ENCODE data around the gene ZNF205. TPM values are rescaled to one million over a fixed set of nuclear protein-coding genes. Genes with fewer than 3 reads are reported as not detected.

Gene ZNF205
- total and polyA plus RNA-seq, 2 of the 8 experiments (the other 6 are each of a cell fraction or from before 2014, with no cell fraction given) = 19.1 to 19.9 TPM

DNA sequence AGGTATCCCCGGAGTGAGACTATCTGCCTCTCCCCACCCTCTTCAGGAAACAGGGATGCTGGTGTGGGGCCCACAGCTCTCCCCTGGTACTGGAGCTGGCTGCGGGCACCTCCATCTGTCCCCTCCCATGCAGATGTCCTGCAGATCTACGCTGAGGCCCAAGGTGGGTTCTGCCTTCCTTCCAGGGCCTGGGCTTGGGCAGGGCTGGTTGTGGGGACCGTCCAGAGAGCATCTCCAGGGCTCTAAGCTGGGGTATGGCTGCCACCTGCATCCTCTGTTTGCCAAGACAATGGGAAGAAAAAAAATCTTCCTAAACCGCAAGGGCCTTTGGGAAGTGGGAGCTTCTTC is 35.3 kb downstream of the ZNF205 start (continued):
- TF ChIP-seq, protein P1, sequence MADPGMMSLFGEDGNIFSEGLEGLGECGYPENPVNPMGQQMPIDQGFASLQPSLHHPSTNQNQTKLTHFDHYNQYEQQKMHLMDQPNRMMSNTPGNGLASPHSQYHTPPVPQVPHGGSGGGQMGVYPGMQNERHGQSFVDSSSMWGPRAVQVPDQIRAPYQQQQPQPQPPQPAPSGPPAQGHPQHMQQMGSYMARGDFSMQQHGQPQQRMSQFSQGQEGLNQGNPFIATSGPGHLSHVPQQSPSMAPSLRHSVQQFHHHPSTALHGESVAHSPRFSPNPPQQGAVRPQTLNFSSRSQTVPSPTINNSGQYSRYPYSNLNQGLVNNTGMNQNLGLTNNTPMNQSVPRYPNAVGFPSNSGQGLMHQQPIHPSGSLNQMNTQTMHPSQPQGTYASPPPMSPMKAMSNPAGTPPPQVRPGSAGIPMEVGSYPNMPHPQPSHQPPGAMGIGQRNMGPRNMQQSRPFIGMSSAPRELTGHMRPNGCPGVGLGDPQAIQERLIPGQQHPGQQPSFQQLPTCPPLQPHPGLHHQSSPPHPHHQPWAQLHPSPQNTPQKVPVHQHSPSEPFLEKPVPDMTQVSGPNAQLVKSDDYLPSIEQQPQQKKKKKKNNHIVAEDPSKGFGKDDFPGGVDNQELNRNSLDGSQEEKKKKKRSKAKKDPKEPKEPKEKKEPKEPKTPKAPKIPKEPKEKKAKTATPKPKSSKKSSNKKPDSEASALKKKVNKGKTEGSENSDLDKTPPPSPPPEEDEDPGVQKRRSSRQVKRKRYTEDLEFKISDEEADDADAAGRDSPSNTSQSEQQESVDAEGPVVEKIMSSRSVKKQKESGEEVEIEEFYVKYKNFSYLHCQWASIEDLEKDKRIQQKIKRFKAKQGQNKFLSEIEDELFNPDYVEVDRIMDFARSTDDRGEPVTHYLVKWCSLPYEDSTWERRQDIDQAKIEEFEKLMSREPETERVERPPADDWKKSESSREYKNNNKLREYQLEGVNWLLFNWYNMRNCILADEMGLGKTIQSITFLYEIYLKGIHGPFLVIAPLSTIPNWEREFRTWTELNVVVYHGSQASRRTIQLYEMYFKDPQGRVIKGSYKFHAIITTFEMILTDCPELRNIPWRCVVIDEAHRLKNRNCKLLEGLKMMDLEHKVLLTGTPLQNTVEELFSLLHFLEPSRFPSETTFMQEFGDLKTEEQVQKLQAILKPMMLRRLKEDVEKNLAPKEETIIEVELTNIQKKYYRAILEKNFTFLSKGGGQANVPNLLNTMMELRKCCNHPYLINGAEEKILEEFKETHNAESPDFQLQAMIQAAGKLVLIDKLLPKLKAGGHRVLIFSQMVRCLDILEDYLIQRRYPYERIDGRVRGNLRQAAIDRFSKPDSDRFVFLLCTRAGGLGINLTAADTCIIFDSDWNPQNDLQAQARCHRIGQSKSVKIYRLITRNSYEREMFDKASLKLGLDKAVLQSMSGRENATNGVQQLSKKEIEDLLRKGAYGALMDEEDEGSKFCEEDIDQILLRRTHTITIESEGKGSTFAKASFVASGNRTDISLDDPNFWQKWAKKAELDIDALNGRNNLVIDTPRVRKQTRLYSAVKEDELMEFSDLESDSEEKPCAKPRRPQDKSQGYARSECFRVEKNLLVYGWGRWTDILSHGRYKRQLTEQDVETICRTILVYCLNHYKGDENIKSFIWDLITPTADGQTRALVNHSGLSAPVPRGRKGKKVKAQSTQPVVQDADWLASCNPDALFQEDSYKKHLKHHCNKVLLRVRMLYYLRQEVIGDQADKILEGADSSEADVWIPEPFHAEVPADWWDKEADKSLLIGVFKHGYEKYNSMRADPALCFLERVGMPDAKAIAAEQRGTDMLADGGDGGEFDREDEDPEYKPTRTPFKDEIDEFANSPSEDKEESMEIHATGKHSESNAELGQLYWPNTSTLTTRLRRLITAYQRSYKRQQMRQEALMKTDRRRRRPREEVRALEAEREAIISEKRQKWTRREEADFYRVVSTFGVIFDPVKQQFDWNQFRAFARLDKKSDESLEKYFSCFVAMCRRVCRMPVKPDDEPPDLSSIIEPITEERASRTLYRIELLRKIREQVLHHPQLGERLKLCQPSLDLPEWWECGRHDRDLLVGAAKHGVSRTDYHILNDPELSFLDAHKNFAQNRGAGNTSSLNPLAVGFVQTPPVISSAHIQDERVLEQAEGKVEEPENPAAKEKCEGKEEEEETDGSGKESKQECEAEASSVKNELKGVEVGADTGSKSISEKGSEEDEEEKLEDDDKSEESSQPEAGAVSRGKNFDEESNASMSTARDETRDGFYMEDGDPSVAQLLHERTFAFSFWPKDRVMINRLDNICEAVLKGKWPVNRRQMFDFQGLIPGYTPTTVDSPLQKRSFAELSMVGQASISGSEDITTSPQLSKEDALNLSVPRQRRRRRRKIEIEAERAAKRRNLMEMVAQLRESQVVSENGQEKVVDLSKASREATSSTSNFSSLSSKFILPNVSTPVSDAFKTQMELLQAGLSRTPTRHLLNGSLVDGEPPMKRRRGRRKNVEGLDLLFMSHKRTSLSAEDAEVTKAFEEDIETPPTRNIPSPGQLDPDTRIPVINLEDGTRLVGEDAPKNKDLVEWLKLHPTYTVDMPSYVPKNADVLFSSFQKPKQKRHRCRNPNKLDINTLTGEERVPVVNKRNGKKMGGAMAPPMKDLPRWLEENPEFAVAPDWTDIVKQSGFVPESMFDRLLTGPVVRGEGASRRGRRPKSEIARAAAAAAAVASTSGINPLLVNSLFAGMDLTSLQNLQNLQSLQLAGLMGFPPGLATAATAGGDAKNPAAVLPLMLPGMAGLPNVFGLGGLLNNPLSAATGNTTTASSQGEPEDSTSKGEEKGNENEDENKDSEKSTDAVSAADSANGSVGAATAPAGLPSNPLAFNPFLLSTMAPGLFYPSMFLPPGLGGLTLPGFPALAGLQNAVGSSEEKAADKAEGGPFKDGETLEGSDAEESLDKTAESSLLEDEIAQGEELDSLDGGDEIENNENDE (IDR thresholded peaks at IDR 0.05; ENCODE audit: insufficient replicate concordance, low read length) = no peak
- TF ChIP-seq CEBPB (IDR thresholded peaks at IDR 0.05; ENCODE audit: low read depth, low read length) (no peak), GTF2F1 (IDR thresholded peaks at IDR 0.05; ENCODE audit: borderline replicate concordance, low read depth, low read length) (no peak), EP300 (IDR thresholded peaks at IDR 0.05; ENCODE audit: borderline replicate concordance in 1 of 2, low read depth in 2 of 2, low read length in 2 of 2) (no peak), RXRA (IDR thresholded peaks at IDR 0.05; ENCODE audit: insufficient read depth, low read depth, low read length) (no peak)

Measured in H1 (cell line).